H4 (cell line): ENCODE results near the gene LGALS7B. TPM values are rescaled to one million over a fixed set of nuclear protein-coding genes. Genes with fewer than 3 reads are reported as not detected.
"Not testable (repeated sequence)": the region's sequence is repeated elsewhere in the genome, so short reads cannot be mapped to it uniquely, and the experiment has no call there.

Experiments used
- DNase-seq: peaks from one replicate; pipeline ENCODE4 v3.0.0-alpha.2; 2015; ENCODE audit warnings: low spot score
- total RNA-seq: library from RNA; depleted of rRNA; stranded (reverse); fragments of >200 nt; shearing (Covaris generic); gene quantifications from 2 replicates; pipeline ENCODE4 v1.2.3, GENCODE V29; 2014

Gene LGALS7B
- total RNA-seq, 1 experiment from 2014 or later = not detected

DNA sequence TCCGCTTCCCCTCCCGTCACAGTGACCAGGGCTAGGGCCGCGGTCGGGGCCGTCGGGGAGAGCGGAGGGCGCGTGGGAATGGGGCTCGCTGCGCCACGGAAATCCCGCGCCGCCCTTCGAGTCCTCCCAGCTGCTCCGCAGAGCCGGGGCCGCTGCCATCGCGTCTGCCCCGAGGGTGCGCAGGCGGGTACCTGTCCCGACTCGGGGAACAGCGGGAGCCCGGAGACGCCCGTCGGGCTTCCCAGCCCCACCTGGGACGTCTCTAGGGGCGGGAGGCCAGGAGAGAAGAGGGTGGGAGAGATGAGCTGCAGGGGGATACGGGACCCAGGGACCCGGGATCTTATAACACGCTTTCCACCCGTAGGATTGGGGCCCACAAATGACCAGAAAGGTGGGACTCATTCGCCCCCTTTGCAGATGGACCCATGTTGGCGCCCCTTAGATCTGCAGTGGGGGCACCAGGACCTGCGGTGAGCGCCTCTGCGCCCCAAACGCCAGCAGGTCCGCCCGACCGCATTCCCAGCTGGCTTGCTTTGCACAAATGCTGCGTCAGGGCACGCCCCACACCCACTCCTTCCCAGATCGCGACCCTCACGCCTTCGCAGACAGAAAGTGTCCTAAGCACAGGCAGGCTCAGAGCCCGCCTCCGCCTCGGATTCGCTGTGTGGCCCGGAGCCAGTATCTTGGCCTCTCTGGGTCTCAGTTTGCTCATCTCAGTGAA is 18.6 kb upstream of the LGALS7B start:
- not testable (repeated sequence) for DNase-seq

DNA sequence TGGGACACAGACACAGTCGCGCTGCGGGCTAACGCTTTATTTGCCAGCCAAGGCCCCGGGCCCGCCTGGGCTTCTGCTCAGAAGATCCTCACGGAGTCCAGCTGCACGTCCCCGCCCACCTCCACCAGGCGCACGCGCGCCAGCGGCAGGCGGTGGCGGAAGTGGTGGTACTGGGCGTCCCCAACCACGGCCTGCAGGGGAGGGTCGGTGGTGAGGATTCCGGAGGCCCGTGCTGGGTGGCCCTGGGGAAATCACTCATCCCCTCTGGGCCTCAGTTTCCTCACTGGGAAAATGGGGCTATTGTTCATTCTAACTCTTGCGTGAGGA is 18.1 kb upstream of the LGALS7B start:
- DNase-seq = not testable (repeated sequence)

DNA sequence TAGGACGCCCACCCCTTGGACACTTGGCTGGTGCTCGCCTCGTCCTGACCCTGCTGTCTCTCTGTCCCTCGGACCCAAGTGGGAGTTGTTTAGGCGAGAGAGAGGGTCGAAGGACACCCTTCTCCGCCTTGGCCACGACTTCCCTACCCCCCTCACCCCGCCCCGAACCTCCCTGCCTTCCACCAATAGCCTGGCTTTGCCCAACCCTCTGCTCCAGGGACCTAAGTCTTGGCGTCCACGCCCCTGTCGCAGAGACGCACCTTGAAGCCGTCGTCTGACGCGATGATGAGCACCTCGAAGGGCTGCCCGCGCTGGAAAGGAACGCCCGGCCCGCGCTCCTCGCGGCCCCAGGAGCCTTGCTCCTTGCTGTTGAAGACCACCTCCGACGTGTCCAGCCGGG is 17.4 kb upstream of the LGALS7B start:
- DNase-seq = not testable (repeated sequence)

DNA sequence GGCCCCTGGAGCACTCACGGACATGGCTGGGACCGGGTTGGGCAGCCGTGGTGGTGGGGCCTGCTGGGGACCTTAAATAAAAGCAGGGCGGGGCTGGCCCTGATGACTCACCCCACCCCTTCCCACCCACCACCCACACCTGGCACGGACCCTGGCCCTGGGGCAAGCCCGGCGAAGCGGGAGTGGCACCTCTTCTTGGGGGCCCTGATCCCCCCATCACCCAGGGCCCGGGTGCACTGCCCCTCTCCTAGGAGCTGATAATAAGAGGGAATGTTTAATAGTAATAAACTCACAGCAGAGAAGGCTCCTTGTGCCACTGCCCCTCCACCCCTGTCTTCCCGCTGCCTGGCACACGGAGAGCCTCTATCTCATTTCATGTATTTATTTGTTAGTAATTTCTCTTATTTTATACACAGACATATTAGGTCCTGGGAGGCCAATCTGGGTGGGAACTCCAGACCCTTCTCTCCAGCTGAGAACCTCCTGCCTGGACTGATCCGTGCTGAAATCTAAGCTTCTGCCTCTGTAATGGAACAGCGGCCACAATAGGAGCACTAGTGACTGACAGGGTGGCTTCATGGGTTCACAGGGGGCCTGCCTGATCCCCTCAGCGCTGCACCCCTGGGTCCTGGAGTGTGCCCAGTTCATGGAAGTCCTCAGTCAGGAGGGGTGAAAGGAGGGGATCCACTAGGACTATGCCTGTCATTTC is 15.4 kb upstream of the LGALS7B start, which contains the start of gene LGALS7:
LGALS7 (minus strand) TSS at position 49 of the 709 bp plus-strand sequence; CDS start at position 24, 25 bp downstream.
- no peak for DNase-seq

DNA sequence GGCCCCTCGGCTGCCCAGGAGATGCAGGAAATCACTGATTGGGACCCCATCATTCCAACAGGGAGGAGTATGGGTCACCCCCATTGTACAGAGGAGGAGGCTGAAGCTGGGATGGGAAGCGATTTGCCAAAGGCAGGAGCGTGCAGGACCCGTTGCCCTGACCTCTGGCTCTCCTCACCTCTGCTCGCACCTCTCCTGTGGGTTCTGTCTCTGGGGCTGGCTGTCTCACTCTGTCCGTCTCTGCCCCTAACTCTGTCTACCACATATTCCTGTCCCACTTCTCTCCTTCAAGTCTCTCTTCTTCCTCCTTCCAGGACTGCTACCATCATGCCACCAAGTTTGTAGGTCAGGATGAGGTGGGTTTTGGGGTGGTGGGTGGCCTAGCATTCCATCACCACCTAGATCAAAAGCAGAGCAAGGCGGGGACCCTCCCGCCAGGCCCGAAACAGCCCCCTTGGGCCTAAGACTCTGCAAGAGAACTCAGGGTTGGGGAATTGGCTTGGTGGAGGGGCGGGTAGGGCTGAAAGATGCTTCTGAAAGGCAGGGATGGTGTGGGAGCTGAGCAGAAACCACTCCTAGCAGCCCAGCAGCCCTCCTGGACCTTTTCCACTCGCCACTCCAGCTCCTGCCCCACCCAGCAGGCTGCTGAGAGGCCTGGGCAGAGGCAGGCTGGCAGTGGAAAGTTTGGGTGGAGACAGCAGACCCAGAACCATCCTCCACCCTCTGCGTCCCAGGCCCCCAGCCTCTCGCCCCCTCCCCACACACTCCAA is 14.6 kb upstream of the LGALS7B start:
- DNase-seq = no peak

DNA sequence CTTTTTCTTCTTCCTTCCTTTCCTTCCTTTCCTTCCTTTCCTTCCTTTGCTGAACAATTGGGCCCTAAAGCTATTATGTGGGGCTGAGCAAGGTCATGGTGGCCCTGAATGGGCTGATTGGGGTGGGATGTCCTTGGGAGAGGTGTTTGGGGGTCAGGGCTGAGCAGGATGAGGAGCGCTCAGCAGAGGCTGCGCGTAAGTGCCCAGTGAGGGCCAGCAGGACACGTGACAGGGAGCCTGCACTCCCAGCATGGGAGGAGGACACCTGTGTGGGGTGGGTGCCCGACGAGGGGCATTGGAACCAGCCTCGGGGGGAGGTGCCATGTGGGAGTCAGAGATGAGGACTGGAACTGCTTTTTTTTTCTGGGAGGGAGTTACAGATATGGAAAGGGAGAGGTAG is 10.3 kb upstream of the LGALS7B start:
- DNase-seq = no peak

DNA sequence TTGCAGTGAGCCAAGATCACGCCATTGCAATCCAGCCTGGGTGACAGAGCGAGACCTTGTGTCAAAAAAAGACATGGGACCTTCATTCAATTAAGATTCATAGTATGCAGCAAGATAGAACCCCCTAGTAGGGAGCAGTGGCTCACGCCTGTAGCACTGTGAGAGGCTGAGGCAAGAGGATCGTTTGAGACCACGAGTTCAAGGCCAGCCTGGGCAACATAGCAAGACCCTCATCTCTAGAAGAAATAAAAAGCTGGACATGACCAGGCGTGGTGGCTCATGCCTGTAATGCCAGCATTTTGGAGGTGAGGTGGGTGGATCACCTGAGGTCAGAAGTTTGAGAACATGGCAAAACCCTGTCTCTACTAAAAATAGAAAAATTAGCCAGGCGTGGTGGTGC is 8.6 kb upstream of the LGALS7B start:
- no peak for DNase-seq

DNA sequence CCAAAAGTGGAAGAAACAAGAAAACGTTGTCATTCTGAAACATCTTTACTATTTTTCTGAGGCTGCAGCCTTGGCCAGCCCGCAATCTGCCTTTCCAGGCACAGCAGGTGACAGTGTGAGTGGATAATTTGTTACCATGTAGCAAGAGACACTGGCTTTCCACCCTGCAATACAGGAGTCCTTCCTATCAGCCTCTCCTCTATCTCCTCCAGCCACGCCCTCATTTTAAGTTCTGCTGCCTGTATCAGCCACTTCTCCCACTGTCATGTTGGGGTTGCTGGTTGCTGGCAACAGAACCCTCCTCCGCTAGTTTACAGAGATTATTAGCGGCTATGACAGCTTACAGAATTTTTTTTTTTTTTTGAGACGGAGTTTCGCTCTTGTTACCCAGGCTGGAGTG is 7.9 kb upstream of the LGALS7B start:
- no peak for DNase-seq

DNA sequence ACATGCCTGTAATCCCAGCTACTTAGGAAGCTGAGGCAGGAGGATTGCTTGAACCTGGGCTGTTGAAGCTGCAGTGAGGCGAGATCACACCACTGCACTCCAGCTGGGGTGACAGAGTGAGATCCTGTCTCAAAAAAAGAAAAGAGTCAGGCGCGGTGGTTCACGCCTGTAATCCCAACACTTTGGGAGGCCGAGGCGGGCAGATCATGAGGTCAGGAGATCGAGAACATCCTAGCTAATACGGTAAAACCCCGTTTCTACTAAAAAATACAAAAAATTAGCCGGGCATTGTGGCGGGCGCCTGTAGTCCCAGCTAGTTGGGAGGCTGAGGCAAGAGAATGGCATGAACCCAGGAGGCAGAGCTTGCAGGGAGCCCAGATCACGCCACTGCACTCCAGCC is 6.8 kb upstream of the LGALS7B start:
- not testable (repeated sequence) for DNase-seq

DNA sequence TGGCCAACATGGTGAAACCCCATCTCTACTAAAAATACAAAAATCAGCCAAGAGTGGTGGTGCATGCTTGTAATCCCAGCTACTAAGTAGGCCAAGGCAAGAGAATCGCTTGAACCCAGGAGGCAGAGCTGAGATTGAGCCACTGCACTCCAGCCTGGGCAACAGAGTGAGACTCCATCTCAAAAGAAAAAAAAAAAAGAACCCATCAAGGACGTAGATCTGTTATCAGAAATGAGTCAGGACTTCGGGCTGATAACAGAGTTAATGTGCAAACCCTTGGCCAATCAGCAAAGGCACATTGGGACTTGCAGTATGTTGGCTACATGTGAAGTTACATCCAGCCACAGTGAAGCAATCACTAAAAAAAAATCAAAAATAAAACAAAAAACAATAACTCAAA is 4.8 kb upstream of the LGALS7B start:
- DNase-seq = no peak

DNA sequence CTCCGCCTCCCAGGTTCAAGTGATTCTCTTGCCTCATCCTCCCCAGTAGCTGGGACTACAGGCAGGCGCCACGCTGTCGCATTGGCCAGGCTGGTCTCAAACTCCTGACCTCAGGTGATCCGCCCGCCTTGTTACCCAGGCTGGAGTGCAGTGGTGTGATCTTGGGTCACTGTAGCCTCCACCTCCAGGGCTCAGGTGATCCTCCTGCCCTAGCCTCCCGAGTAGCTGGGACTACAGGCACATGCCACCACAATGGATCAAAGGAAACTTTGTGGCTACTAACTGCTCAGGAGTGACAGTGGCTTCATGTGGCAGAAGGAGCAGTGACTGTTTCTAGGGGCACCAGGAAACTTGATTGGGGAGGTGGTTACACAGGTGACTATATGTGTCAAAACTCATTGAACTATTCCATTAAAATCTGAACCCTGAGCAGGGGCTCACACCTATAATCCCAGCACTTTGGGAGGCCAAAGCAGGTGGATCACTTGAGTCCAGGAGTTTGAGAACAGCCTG is 3.8 kb upstream of the LGALS7B start:
- no peak for DNase-seq

DNA sequence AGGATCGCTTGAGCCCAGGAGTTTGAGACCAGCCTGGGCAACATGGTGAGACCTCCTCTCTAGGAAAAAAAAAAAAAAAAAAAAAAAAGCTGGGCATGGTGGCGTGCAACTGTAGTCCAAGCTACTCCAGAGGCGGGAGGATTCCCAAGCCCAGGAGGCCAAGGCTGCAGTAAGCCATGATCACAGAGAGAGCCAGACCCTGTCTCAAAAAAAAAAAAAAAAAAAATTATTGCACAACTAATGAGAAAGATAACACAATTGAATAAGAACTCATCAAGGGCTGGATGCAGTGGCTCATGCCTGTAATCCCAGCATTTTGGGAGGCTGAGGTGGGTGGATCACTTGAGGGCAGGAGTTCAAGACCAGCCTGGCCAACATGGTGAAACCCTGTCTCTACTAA is 2.9 kb upstream of the LGALS7B start:
- not testable (repeated sequence) for DNase-seq

DNA sequence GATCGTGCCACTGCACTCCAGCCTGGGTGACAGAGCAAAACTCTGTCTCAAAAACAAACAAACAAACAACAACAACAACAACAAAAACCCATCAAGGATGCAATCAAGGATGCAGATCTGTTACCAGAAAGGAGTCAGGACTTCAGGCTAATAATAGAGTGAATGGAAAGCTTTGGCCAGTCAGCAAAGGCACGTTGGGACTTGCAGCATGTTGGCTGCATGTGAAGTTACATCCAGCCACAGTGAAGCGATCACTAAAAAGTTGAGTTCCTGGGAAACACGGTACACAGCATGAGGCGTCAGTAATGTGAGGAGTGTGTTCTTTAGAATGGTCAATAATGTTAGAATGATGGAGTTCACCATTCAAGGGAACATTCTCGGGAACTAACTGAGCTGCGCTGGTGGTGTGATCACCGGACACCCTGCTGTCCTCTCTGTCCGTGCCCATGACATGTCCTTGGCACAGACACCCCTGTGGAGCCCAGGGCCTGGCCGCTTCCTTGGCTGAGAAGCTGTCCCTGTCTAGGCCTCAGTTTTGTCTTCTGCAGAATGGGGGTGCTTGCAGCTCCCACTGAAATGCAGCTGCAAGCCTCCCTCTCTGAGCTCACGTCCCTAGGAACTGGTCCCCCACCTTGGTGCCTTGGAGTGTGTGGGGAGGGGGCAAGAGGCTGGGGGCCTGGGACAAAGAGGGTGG is 2.3 kb upstream of the LGALS7B start:
- no peak for DNase-seq

DNA sequence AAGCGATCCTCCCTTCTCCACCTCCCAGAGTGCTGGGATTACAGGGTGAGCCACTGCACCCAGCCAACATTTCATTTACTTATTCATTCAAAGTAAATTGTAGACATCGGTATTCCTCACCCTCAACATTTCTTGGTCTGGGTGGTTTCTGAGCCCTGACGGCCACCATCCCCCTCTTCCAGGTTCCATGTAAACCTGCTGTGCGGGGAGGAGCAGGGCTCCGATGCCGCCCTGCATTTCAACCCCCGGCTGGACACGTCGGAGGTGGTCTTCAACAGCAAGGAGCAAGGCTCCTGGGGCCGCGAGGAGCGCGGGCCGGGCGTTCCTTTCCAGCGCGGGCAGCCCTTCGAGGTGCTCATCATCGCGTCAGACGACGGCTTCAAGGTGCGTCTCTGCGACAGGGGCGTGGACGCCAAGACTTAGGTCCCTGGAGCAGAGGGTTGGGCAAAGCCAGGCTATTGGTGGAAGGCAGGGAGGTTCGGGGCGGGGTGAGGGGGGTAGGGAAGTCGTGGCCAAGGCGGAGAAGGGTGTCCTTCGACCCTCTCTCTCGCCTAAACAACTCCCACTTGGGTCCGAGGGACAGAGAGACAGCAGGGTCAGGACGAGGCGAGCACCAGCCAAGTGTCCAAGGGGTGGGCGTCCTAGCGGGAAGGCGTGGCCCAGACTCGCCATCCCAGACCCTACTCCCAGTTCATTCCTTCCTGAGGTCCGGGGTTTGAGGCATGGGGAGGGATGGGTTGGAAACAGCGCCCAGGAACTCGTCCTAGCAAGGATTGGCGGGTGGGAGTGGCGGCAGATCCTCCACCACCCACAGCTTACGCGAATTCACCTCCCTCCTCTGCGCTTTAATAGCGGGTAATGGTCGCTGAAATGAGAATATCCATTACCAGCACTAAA is 1.8 kb downstream of the LGALS7B start:
- not testable (repeated sequence) for DNase-seq

DNA sequence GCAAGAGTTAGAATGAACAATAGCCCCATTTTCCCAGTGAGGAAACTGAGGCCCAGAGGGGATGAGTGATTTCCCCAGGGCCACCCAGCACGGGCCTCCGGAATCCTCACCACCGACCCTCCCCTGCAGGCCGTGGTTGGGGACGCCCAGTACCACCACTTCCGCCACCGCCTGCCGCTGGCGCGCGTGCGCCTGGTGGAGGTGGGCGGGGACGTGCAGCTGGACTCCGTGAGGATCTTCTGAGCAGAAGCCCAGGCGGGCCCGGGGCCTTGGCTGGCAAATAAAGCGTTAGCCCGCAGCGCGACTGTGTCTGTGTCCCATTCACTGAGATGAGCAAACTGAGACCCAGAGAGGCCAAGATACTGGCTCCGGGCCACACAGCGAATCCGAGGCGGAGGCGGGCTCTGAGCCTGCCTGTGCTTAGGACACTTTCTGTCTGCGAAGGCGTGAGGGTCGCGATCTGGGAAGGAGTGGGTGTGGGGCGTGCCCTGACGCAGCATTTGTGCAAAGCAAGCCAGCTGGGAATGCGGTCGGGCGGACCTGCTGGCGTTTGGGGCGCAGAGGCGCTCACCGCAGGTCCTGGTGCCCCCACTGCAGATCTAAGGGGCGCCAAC is 2.6 kb downstream of the LGALS7B start:
- DNase-seq = not testable (repeated sequence)

DNA sequence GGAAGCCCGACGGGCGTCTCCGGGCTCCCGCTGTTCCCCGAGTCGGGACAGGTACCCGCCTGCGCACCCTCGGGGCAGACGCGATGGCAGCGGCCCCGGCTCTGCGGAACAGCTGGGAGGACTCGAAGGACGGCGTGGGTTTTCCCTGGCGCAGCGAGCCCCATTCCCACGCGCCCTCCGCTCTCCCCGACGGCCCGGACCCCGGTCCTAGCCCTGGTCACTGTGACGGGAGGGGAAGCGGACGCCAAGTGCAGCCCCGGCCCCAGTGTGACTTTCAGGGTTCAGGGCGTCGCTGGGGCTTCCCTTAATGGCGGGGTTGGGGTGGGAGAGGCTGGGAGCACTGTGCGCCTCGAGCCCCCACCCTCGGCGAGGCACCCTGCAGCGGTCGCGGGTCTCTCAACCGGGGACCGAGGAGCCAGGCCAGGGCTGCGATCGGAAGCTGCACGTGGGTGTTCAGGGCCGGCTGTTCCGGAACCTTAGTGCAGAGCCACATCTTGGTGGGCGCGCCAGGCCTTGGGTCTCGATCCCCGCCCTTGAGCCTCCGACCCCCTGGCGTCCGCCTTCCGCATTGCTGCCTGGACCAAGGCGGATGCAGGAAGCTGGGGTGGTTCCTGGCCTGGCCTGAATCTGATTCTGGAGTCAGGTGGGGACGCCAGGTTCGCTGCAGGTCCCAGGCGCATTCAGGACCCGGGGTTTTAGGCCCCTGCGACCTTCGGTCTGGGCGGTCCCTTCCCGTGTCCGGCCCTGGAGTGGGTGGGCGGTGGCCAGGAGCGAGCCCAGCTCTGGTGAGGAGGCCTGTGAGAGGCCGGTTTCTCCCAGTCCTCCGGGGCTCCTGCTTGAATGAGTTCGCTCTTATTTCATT is 3.5 kb downstream of the LGALS7B start:
- DNase-seq = no peak

DNA sequence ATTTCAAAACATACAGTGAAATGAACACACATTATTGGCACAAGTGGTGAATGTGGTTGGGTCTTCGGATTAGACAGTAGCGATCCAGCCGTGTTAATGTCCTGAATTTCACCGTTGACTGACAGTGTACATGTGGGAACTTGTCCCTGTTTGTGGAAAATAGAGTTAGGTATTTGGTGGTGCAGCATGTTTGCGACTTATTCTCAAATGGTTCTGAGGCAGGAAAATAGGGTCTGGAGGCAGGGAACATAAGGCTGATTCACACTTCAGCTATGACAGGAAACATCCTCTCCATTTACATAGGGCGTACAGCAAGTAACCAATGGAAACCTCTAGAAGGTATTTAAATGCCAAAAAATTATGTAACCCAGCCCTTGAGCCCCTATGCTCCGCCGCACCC is 4.2 kb downstream of the LGALS7B start:
- no peak for DNase-seq

DNA sequence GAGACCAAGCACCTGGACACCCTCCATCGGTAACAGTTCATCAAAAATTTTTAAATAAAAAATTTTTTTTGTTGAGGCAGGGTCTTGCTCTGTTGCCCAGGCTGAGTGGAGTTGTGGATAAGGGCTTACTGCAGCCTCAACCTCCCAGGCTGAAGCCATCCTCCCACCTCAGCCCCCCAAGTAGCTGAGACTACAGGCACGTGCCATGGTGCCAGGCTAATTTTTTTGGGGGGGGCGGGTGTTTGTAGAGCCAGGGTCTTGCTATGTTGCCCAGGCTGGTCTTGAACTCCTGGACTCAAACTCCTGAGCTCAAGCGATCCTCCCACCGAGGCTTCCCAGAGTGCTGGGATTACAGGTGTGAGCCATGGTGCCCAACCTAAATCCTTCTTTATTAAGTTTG is 4.7 kb downstream of the LGALS7B start:
- no peak for DNase-seq

DNA sequence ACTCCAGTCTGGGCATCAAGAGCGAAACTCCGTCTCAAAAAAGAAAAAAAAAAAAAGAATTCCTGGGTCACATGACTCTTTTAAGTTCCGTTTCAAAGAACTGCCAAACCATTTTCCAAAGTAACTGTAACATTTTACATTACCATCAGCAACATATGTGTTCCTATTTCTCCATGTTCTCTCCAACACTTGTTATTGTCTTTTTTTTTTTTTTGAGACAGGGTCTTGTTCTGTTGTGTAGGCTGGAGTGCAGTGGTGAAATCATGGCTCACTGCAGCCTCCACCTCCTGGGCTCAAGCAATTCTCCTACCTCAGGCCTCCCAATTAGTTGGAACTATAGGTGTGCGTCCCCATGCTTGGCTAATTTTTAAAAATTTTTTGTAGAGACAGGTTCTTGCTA is 6.5 kb downstream of the LGALS7B start:
- DNase-seq = no peak
